ENCODE results near the gene NCDN.
A peak's percentile ranks its signal among the peaks of the same experiment; 100 is the strongest.

- no peak for TF ChIP-seq POLR2A (IDR thresholded peaks at IDR 0.05)
- peak; percentile 65 to 91 (median 89) for TF ChIP-seq CTCF (IDR thresholded peaks at IDR 0.05)
These were observed 11.4 kb downstream of the NCDN start for GRCh38 chr1:35568975-35569395.
